NB4 (cell line): ENCODE results near the gene LY6G5B.

Experiments used
- CTCF ChIP-seq: IDR thresholded peaks from one replicate; pipeline ENCODE4 v1.5.1; 2012; ENCODE audit warnings: low read depth, low read length
- POLR2A ChIP-seq: IDR thresholded peaks from 2 replicates; pipeline ENCODE4 v1.6.1; 2011; ENCODE audit warnings: mild to moderate bottlenecking; ENCODE audit not compliant: insufficient read length; ENCODE audit errors: extremely low read depth
- TF ChIP-seq, protein P1 (sequence below): IDR thresholded peaks from 2 replicates; pipeline ENCODE4 v1.6.1; 2011; ENCODE audit warnings: low read depth, low read length

DNA sequence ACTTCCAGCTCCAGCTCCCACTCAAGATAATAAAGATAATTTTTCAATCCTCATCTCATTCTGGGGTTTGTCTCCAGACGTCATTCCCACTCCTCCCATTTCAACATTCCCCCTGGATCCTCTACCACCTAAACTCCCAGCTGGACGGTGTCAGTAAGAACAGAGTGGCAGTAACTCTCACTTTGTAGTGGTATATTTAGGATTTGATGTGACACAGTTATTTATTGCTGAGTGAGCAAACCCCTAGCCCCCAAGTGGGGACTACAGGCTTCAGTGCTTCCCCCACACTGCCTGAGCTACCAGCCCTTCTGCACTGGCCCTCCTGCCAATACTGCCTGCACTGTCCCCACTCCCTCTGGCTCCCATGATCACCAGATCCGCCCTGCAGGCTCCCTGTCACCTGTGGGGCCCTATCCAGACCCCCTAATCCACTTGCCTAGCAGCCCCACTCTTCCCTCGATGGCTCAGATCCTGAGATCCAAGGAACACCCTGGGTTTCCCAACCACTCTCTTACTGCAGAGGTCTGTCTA is 11.6 kb upstream of the LY6G5B start:
- TF ChIP-seq CTCF (no peak), POLR2A (no peak)
- TF ChIP-seq, protein P1, sequence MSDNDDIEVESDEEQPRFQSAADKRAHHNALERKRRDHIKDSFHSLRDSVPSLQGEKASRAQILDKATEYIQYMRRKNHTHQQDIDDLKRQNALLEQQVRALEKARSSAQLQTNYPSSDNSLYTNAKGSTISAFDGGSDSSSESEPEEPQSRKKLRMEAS: no peak
